WTC11 (cell line): ENCODE results near the gene RALY.

Experiments
- ATF1 ChIP-seq: sonication (generic); formaldehyde crosslinking; IDR thresholded peaks from 2 replicates; pipeline ENCODE4 v1.8.1; 2023; ENCODE audit warnings: mild to moderate bottlenecking, moderate library complexity, missing genetic modification reagents
- CREB1 ChIP-seq: sonication (generic); formaldehyde crosslinking; IDR thresholded peaks from 2 replicates; pipeline ENCODE4 v1.8.0; 2023; ENCODE audit warnings: mild to moderate bottlenecking, missing genetic modification reagents
- CTCF ChIP-seq: fragments of 200-600 bp; IDR thresholded peaks from 2 replicates; pipeline ENCODE4 v1.8.0; 2022; ENCODE audit warnings: antibody characterized with exemption
- NR3C1 ChIP-seq: sonication (generic); formaldehyde crosslinking; conservative IDR thresholded peaks from 2 replicates; pipeline ENCODE4 v1.8.1; 2023; ENCODE audit warnings: low read depth, mild to moderate bottlenecking, missing genetic modification reagents
- TF ChIP-seq, protein P1 (sequence below): sonication (generic); formaldehyde crosslinking; IDR thresholded peaks from 2 replicates; pipeline ENCODE4 v1.8.1; 2022; ENCODE audit warnings: low read depth, missing genetic modification reagents, borderline replicate concordance

DNA sequence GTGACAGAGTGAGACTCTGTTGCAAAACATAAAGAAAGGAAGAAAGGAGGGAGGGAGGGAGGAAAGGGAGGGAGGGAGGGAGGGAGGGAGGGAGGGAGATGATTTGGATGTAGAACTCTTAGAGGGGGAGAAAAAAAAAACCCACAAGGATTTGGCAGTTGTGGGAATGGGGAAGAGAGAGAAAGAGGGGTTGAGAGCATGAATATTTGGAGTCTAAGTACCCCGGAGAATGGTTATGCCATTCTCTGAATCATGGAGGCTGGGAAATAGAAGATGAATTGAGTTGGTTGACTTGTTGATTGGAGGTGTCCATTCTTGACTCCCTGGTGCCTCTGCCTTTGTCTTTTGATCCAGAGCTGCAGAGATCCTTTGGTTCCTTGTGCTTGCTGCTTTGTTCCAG lies 35.7 kb downstream of the RALY start:
- TF ChIP-seq ATF1 (no peak), NR3C1 (CRISPR knock-in tag) (no peak), CTCF (no peak), CREB1 (CRISPR knock-in tag) (no peak)
- TF ChIP-seq, protein P1, sequence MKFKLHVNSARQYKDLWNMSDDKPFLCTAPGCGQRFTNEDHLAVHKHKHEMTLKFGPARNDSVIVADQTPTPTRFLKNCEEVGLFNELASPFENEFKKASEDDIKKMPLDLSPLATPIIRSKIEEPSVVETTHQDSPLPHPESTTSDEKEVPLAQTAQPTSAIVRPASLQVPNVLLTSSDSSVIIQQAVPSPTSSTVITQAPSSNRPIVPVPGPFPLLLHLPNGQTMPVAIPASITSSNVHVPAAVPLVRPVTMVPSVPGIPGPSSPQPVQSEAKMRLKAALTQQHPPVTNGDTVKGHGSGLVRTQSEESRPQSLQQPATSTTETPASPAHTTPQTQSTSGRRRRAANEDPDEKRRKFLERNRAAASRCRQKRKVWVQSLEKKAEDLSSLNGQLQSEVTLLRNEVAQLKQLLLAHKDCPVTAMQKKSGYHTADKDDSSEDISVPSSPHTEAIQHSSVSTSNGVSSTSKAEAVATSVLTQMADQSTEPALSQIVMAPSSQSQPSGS (CRISPR knock-in tag) = no peak
